H9 (cell line): ENCODE measurements around the gene SECISBP2. TPM values are rescaled to one million over a fixed set of nuclear protein-coding genes. Genes with fewer than 3 reads are reported as not detected.

Experiments used
- DNase-seq: peaks from one replicate; pipeline ENCODE4 v3.0.0-alpha.2; 2017
- H2AFZ ChIP-seq: one replicate; pipeline ENCODE4 v1.6.1; 2013; ENCODE audit warnings: mild to moderate bottlenecking, low read length, control low read depth, moderate library complexity
- H2AK5ac ChIP-seq: 2 replicates; pipeline ENCODE4 v1.6.1; 2013; ENCODE audit warnings: low read length, control low read depth, mixed read lengths; ENCODE audit not compliant: insufficient read length
- H2BK120ac ChIP-seq: one replicate; pipeline ENCODE4 v1.6.1; 2013; ENCODE audit warnings: low read depth, mild to moderate bottlenecking, low read length, control low read depth, inconsistent platforms; ENCODE audit not compliant: poor library complexity, severe bottlenecking
- H2BK12ac ChIP-seq: 2 replicates; pipeline ENCODE4 v1.6.1; 2013; ENCODE audit warnings: low read length, control low read depth, mixed read lengths, low read depth; ENCODE audit not compliant: insufficient read length
- H2BK15ac ChIP-seq: 2 replicates; pipeline ENCODE4 v1.6.1; 2013; ENCODE audit warnings: low read depth, low read length, control low read depth
- H2BK20ac ChIP-seq: one replicate; pipeline ENCODE4 v1.6.1; 2013; ENCODE audit warnings: low read depth, mild to moderate bottlenecking, low read length, control low read depth, inconsistent platforms; ENCODE audit not compliant: poor library complexity, severe bottlenecking
- H2BK5ac ChIP-seq: 2 replicates; pipeline ENCODE4 v1.6.1; 2013; ENCODE audit warnings: low read length, control low read depth, mixed read lengths; ENCODE audit not compliant: insufficient read length
- H3K14ac ChIP-seq: 2 replicates; pipeline ENCODE4 v1.6.1; 2013; ENCODE audit warnings: low read length, control low read depth; ENCODE audit not compliant: insufficient read depth
- H3K18ac ChIP-seq: 2 replicates; pipeline ENCODE4 v1.6.1; 2013; ENCODE audit warnings: low read depth, mild to moderate bottlenecking, mixed read lengths, low read length, control low read depth; ENCODE audit not compliant: insufficient read length
- H3K23ac ChIP-seq: 2 replicates; pipeline ENCODE4 v1.6.1; 2013; ENCODE audit warnings: low read length, control low read depth, mixed read lengths, low read depth; ENCODE audit not compliant: insufficient read length
- H3K23me2 ChIP-seq: 2 replicates; pipeline ENCODE4 v1.6.1; 2013; ENCODE audit warnings: low read depth, mild to moderate bottlenecking, mixed read lengths, low read length, control low read depth; ENCODE audit not compliant: insufficient read length, poor library complexity, severe bottlenecking
- H3K27ac ChIP-seq: 2 replicates; pipeline ENCODE4 v1.5.1; 2013; ENCODE audit warnings: low read length, control low read depth, mixed read lengths, low read depth; ENCODE audit not compliant: insufficient read length
- H3K27me3 ChIP-seq: 2 replicates; pipeline ENCODE4 v1.6.1; 2013; ENCODE audit warnings: low read length, control low read depth, inconsistent platforms; ENCODE audit not compliant: insufficient read depth
- H3K4ac ChIP-seq: 2 replicates; pipeline ENCODE4 v1.6.1; 2013; ENCODE audit warnings: low read depth, mild to moderate bottlenecking, control low read depth, inconsistent platforms, low read length, moderate library complexity
- H3K4me1 ChIP-seq: 2 replicates; pipeline ENCODE4 v1.6.1; 2013; ENCODE audit warnings: low read length, control low read depth, inconsistent platforms; ENCODE audit not compliant: insufficient read depth
- H3K4me2 ChIP-seq: 2 replicates; pipeline ENCODE4 v1.6.1; 2013; ENCODE audit warnings: low read length, control low read depth, mixed read lengths; ENCODE audit not compliant: insufficient read length, insufficient read depth
- H3K56ac ChIP-seq: 2 replicates; pipeline ENCODE4 v1.6.1; 2013; ENCODE audit warnings: low read depth, mild to moderate bottlenecking, mixed read lengths, low read length, control low read depth; ENCODE audit not compliant: insufficient read length
- H3K79me1 ChIP-seq: 2 replicates; pipeline ENCODE4 v1.6.1; 2013; ENCODE audit warnings: low read depth, mild to moderate bottlenecking, moderate library complexity, low read length, control low read depth, inconsistent platforms; ENCODE audit not compliant: insufficient read depth, poor library complexity, severe bottlenecking
- H3K79me2 ChIP-seq: 2 replicates; pipeline ENCODE4 v1.6.1; 2013; ENCODE audit warnings: low read length, control low read depth, inconsistent platforms; ENCODE audit not compliant: insufficient read depth
- H3K9ac ChIP-seq: 2 replicates; pipeline ENCODE4 v1.6.1; 2013; ENCODE audit warnings: low read length, control low read depth, mixed read lengths; ENCODE audit not compliant: insufficient read length; ENCODE audit errors: extremely low read depth
- H3K9me3 ChIP-seq: one replicate; pipeline ENCODE4 v1.6.1; 2013; ENCODE audit warnings: low read depth, low read length, inconsistent platforms; ENCODE audit not compliant: control insufficient read depth
- H3T11ph ChIP-seq: one replicate; pipeline ENCODE4 v1.6.1; 2013; ENCODE audit warnings: mild to moderate bottlenecking, low read length, control low read depth, inconsistent platforms
- H4K20me1 ChIP-seq: one replicate; pipeline ENCODE4 v1.6.1; 2013; ENCODE audit not compliant: control insufficient read depth, insufficient read length, insufficient read depth
- H4K5ac ChIP-seq: 2 replicates; pipeline ENCODE4 v1.6.1; 2013; ENCODE audit warnings: low read depth, mild to moderate bottlenecking, mixed read lengths, low read length, control low read depth; ENCODE audit not compliant: insufficient read length
- H4K8ac ChIP-seq: replicated peaks from 2 replicates; pipeline ENCODE4 v1.6.1; 2013; ENCODE audit warnings: low read length, control low read depth, mixed read lengths, low read depth; ENCODE audit not compliant: insufficient read length
- H4K91ac ChIP-seq: 2 replicates; pipeline ENCODE4 v1.6.1; 2013; ENCODE audit warnings: low read depth, mild to moderate bottlenecking, moderate library complexity, mixed read lengths, low read length, control low read depth; ENCODE audit not compliant: insufficient read length
- H3K27ac Mint-ChIP-seq, 3 experiments: 2 replicates in 2 of 3; 3 replicates in 1 of 3; pipeline ENCODE4 v1.8.0; 2020 to 2021; ENCODE audit warnings: mixed read lengths in 3 of 3, mild to moderate bottlenecking in 1 of 3, moderate library complexity in 1 of 3
- H3K27me3 Mint-ChIP-seq: 2 replicates; pipeline ENCODE4 v1.8.0; 2021; ENCODE audit warnings: low read depth, mild to moderate bottlenecking, moderate library complexity, mixed read lengths
- H3K36me3 Mint-ChIP-seq, 3 experiments: 2 replicates in 2 of 3; 3 replicates in 1 of 3; pipeline ENCODE4 v1.8.0; 2020 to 2021; ENCODE audit warnings: low read depth in 3 of 3, mixed read lengths in 3 of 3; ENCODE audit not compliant: insufficient read depth in 1 of 3
- H3K4me1 Mint-ChIP-seq, 2 experiments: 2 replicates each; pipeline ENCODE4 v1.8.0; 2020; ENCODE audit warnings: mixed read lengths in 2 of 2
- H3K4me3 Mint-ChIP-seq, 2 experiments: 2 replicates in 1 of 2; 3 replicates in 1 of 2; pipeline ENCODE4 v1.8.0; 2020 to 2021; ENCODE audit warnings: mild to moderate bottlenecking in 2 of 2, mixed read lengths in 2 of 2, moderate library complexity in 1 of 2
- H3K9me3 Mint-ChIP-seq, 2 experiments: 2 replicates in 1 of 2; 3 replicates in 1 of 2; pipeline ENCODE4 v1.8.0; 2020; ENCODE audit warnings: mild to moderate bottlenecking in 2 of 2, mixed read lengths in 2 of 2, moderate library complexity in 1 of 2
- WGBS: extraction: QIAGEN DNeasy Blood & Tissue Kit; methylation state at CpG from one replicate; pipeline ENCODE4 v1.1.7; 2013; ENCODE audit warnings: missing lambda C conversion rate, low lambda C conversion rate, mixed read lengths; ENCODE audit not compliant: insufficient read length; ENCODE audit errors: extremely low coverage; 5-methylcytosine and 5-hydroxymethylcytosine counted together
- total RNA-seq: library from RNA; stranded (reverse); gene quantifications from 2 replicates; pipeline ENCODE4 v1.2.1, GENCODE V29; 2021
- TF ChIP-seq, protein P1 (sequence below): fragments of 200-600 bp; sonication (generic); conservative IDR thresholded peaks from 3 replicates; pipeline ENCODE4 v1.8.0; 2021; ENCODE audit warnings: antibody characterized with exemption, mild to moderate bottlenecking

SECISBP2 gene
- total RNA-seq, 1 experiment from 2014 or later: 62.7 TPM

GRCh38 chr9:89400403-89401116 is 82.3 kb downstream of the SECISBP2 start:
- Histone ChIP-seq H3K27ac (no peak overlapping the region), H3K4me1 (no peaks in the 10 kb centered on the region), H4K5ac (no peak overlapping the region), H3K23ac (no peak overlapping the region), H3K79me1 (no peaks in the 10 kb centered on the region), H3K27me3 (no peaks in the 10 kb centered on the region), H3T11ph (no peak overlapping the region), H4K20me1 (no peaks in the 10 kb centered on the region), H2BK15ac (no peak overlapping the region), H3K79me2 (no peaks in the 10 kb centered on the region), H2BK5ac (no peak overlapping the region), H2BK120ac (no peak overlapping the region), H3K23me2 (no peaks in the 10 kb centered on the region), H3K56ac (no peak overlapping the region), H4K91ac (no peak overlapping the region), H3K9me3 (no peaks in the 10 kb centered on the region), H2BK20ac (no peak overlapping the region), H2BK12ac (no peak overlapping the region), H2AK5ac (no peak overlapping the region), H3K14ac (no peak overlapping the region), H4K8ac (no peak overlapping the region), H2AFZ (no peak overlapping the region), H3K4ac (no peak overlapping the region), H3K9ac (no peak overlapping the region), H3K4me2 (no peak overlapping the region), H3K18ac (no peak overlapping the region)
- Mint-ChIP-seq H3K27me3 (no peaks in the 10 kb centered on the region; the same call in 1 of the 2 replicates), H3K36me3 (peaks cover 32 to 75% (median 63%) of the 10 kb centered on the region in 3 experiments), H3K27ac (peak overlapping the region in 1 of 3 experiments; percentile 22; a peak in 1 of 7 replicates), H3K4me1 (no peaks in the 10 kb centered on the region), H3K4me3 (no peak overlapping the region), H3K9me3 (no peaks in the 10 kb centered on the region)
- TF ChIP-seq, protein P1, sequence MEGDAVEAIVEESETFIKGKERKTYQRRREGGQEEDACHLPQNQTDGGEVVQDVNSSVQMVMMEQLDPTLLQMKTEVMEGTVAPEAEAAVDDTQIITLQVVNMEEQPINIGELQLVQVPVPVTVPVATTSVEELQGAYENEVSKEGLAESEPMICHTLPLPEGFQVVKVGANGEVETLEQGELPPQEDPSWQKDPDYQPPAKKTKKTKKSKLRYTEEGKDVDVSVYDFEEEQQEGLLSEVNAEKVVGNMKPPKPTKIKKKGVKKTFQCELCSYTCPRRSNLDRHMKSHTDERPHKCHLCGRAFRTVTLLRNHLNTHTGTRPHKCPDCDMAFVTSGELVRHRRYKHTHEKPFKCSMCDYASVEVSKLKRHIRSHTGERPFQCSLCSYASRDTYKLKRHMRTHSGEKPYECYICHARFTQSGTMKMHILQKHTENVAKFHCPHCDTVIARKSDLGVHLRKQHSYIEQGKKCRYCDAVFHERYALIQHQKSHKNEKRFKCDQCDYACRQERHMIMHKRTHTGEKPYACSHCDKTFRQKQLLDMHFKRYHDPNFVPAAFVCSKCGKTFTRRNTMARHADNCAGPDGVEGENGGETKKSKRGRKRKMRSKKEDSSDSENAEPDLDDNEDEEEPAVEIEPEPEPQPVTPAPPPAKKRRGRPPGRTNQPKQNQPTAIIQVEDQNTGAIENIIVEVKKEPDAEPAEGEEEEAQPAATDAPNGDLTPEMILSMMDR: no peak
- no CpG with 5 or more reads among the region's 12 CpGs for WGBS
- no peak for DNase-seq
